Measurements from ENCODE around the gene PPIL1. TPM values are rescaled to one million over a fixed set of nuclear protein-coding genes. Genes with fewer than 3 reads are reported as not detected.

PPIL1 gene
- total and polyA plus RNA-seq, 2 of the 8 experiments (the other 6 are each of a cell fraction or from before 2014, with no cell fraction given): 83.7 to 86.5 TPM

GRCh38 chr6:36851149-36851614, 23.4 kb downstream of the PPIL1 start:
- DNase-seq (ENCODE audit: low read depth in 1 of 2, low spot score in 2 of 2) (peak in 1 of 2 experiments; percentile 71), FAIRE-seq (no peak)
- no peak overlapping the region for H3K56ac ChIP-seq (replicated peaks; ENCODE audit: insufficient read length, low read depth, low read length)
- no peak overlapping the region for H3K4ac ChIP-seq (replicated peaks; ENCODE audit: insufficient read length, low read depth, low read length)
- ChIA-PET CTCF (ENCODE audit: partially characterized antibody) (interaction anchor here (0.5 to 13.7 kb wide), 24 partner anchors 7 to 365 kb away, joined by 3 to 293 read pairs (median 6); partner anchors contain the start of genes PI16 and PPIL1), POLR2A (ENCODE audit: partially characterized antibody) (interaction anchor here (0.7 to 1.8 kb wide), 7 partner anchors 13 to 85 kb away, joined by 3 to 5 read pairs (median 3); no protein-coding TSS in a partner anchor)
- H2AK5ac ChIP-seq (ENCODE audit: low read depth, low read length): no peak overlapping the region
- H3K23me2 ChIP-seq (ENCODE audit: low read depth, low read length): peaks cover 5% of the 10 kb centered on the region
- no peak overlapping the region for H2BK5ac ChIP-seq (ENCODE audit: low read depth, low read length)
- no peaks in the 10 kb centered on the region for H3K79me2 ChIP-seq (ENCODE audit: control insufficient read depth in 1 of 2, insufficient read depth in 2 of 2, low read length in 2 of 2)
- no peak overlapping the region for H2AFZ ChIP-seq (ENCODE audit: low read length)
- no peak overlapping the region for H4K5ac ChIP-seq (ENCODE audit: insufficient read length, low read depth, low read length)
- no peak overlapping the region for H4K91ac ChIP-seq (replicated peaks; ENCODE audit: insufficient read length, low read length)
- H3K79me1 ChIP-seq (ENCODE audit: low read depth, low read length): no peaks in the 10 kb centered on the region
- H3K27ac ChIP-seq (ENCODE audit: low read depth, low read length): no peak overlapping the region
- H3K4me2 ChIP-seq (ENCODE audit: insufficient read depth in 1 of 2, low read depth in 2 of 2, low read length in 2 of 2): no peak overlapping the region
- no peak overlapping the region for H3K9ac ChIP-seq (replicated peaks in 1 of 4; ENCODE audit: extremely low read depth in 1 of 4, low read depth in 3 of 4, low read length in 3 of 4)
- H3K14ac ChIP-seq (ENCODE audit: insufficient read length): no peak overlapping the region
- H2BK12ac ChIP-seq (ENCODE audit: low read depth, low read length): no peak overlapping the region
- no peak overlapping the region for H2BK15ac ChIP-seq (ENCODE audit: low read length)
- H3K27me3 ChIP-seq (replicated peaks in 1 of 4; ENCODE audit: control insufficient read depth in 3 of 4, extremely low read depth in 1 of 4, insufficient read depth in 3 of 4, low read length in 3 of 4): peaks cover 0 to 9% (median 0%) of the 10 kb centered on the region in 4 experiments; a peak in 2 of 7 replicates
- WGBS, 2 experiments (ENCODE audit: extremely low coverage in 1 of 2, insufficient coverage in 1 of 2, insufficient read length in 1 of 2, insufficient replicate concordance in 2 of 2, low coverage in 1 of 2, low lambda C conversion rate in 2 of 2, missing lambda C conversion rate in 1 of 2): 47% methylated on average over 3 of the region's 3 CpGs; no CpG with 5 or more reads in 1 of the 2 experiments
- no peak overlapping the region for H3K23ac ChIP-seq (ENCODE audit: insufficient read length)
- H3K4me3 ChIP-seq (ENCODE audit: extremely low read depth in 1 of 4, insufficient read depth in 2 of 4, low read depth in 3 of 4, low read length in 4 of 4): no peak overlapping the region
- H2BK20ac ChIP-seq (ENCODE audit: low read length): 0 out of 2 replicates have a peak overlapping the region, but pooled peaks have one; percentile 56
- TF ChIP-seq RAD21 (IDR thresholded peaks at IDR 0.05 in 1 of 2, conservative IDR thresholded peaks at IDR 0.05 in 1 of 2; ENCODE audit: low read depth in 2 of 2, low read length in 2 of 2): peak; percentile 81 to 89
- TF ChIP-seq CTCF (IDR thresholded peaks at IDR 0.05; ENCODE audit: control extremely low read depth in 1 of 3, insufficient read depth in 1 of 3, low read depth in 1 of 3, low read length in 3 of 3): peak in 2 of 3 experiments; percentile 75 to 85; a peak in 3 of 4 replicates
- TF ChIP-seq GABPA (IDR thresholded peaks at IDR 0.05; ENCODE audit: borderline replicate concordance, insufficient read depth, low read length): 0 out of 2 replicates have a peak, but pooled peaks have one; percentile 26
- TF ChIP-seq TBP (IDR thresholded peaks at IDR 0.05; ENCODE audit: low read depth, low read length): no peak
- TF ChIP-seq TEAD4 (IDR thresholded peaks at IDR 0.05; ENCODE audit: low read depth, low read length): 0 out of 2 replicates have a peak, but pooled peaks have one; percentile 19
- TF ChIP-seq CREB1 (IDR thresholded peaks at IDR 0.05): no peak
- H2BK120ac ChIP-seq (replicated peaks; ENCODE audit: low read depth, low read length): no peak overlapping the region
- peaks cover 0 to 2% of the 10 kb centered on the region in 2 experiments for H4K20me1 ChIP-seq (replicated peaks in 1 of 2; ENCODE audit: control insufficient read depth in 1 of 2, insufficient read depth in 2 of 2, low read length in 2 of 2)
- no peak overlapping the region for H3K18ac ChIP-seq (ENCODE audit: extremely low read depth, low read length)
- H4K8ac ChIP-seq (ENCODE audit: extremely low read depth, insufficient read depth, low read length): no peak overlapping the region
- H3K4me1 ChIP-seq (replicated peaks in 1 of 4; ENCODE audit: control insufficient read depth in 3 of 4, insufficient read depth in 4 of 4, low read length in 3 of 4): peaks cover 7 to 17% (median 9%) of the 10 kb centered on the region in 4 experiments
- H3K36me3 ChIP-seq (ENCODE audit: control insufficient read depth in 2 of 4, insufficient read depth in 4 of 4, low read length in 3 of 4): peaks cover 8 to 34% (median 16%) of the 10 kb centered on the region in 4 experiments; a peak in 7 of 8 replicates
- H3K9me3 ChIP-seq (ENCODE audit: insufficient read depth in 2 of 2, low read depth in 1 of 2, low read length in 1 of 2): no peaks in the 10 kb centered on the region
